Esophagus (tissue), 2 donors: Measurements from ENCODE around the gene MARK3. TPM values are rescaled to one million over a fixed set of nuclear protein-coding genes. Genes with fewer than 3 reads are reported as not detected.

Source experiments
- H3K27ac ChIP-seq, 2 donors: one replicate each; pipeline ENCODE4 v1.5.1; 2013; ENCODE audit warnings: low read depth in 2 of 2, mild to moderate bottlenecking in 2 of 2, inconsistent platforms in 1 of 2, low read length in 1 of 2, moderate library complexity in 1 of 2
- H3K27me3 ChIP-seq, 2 donors: one replicate each; pipeline ENCODE4 v1.6.1; 2013; ENCODE audit warnings: low read length in 2 of 2, control low read depth in 1 of 2, mild to moderate bottlenecking in 1 of 2; ENCODE audit not compliant: insufficient read depth in 2 of 2, control insufficient read depth in 1 of 2
- H3K36me3 ChIP-seq, 2 donors: one replicate each; pipeline ENCODE4 v1.6.1; 2013; ENCODE audit warnings: low read length in 1 of 2; ENCODE audit not compliant: control insufficient read depth in 2 of 2, insufficient read depth in 2 of 2
- H3K4me1 ChIP-seq, 2 donors: one replicate each; pipeline ENCODE4 v1.6.1; 2013; ENCODE audit warnings: low read length in 1 of 2; ENCODE audit not compliant: control insufficient read depth in 2 of 2, insufficient read depth in 2 of 2
- H3K4me3 ChIP-seq, 2 donors: one replicate each; pipeline ENCODE4 v1.5.1; 2013; ENCODE audit warnings: low read length in 2 of 2, mild to moderate bottlenecking in 2 of 2, low read depth in 1 of 2, moderate library complexity in 1 of 2
- H3K9me3 ChIP-seq, 2 donors: one replicate each; pipeline ENCODE4 v1.6.1; 2013; ENCODE audit warnings: mild to moderate bottlenecking in 2 of 2, low read depth in 1 of 2, low read length in 1 of 2, moderate library complexity in 1 of 2; ENCODE audit not compliant: control insufficient read depth in 2 of 2, insufficient read depth in 1 of 2
- WGBS, 2 donors: extraction: QIAGEN DNeasy Blood & Tissue Kit; methylation state at CpG; one replicate each; pipeline ENCODE4 v1.1.7; 2013; 5-methylcytosine and 5-hydroxymethylcytosine counted together
- polyA plus RNA-seq, 2 donors: library from polyadenylated mRNA; stranded (reverse); fragments of 200-250 nt; gene quantifications; one replicate each; pipeline ENCODE4 v1.2.3, GENCODE V29; 2013
- donor health status: healthy with polysubstance abuse.
- donor health status: Bipolar disorder and iron deficiency.

MARK3 gene
- polyA plus RNA-seq, 2 donors: 45.5 to 65.4 TPM

DNA sequence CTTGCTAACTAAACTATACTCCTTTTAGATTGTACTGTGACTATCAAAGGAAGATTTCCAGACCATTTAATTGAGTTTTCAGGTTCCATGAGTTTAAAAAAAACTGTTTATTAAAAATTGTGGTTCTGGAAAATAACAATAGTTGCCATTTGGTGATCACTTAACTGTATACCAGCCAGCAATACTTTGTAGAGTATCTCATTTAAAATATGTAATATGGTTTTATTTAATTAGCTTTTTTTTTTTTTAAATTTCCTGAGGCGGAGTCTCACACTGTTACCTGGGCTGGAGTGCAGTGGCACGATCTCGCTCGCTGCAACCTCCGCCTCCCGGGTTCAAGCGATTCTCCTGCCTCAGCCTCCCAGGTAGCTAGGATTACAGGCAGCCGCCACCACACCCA, 7.4 kb downstream of the MARK3 start:
- no peaks in the 10 kb centered on the region for H3K27me3 ChIP-seq
- no peaks in the 10 kb centered on the region for H3K9me3 ChIP-seq
- peaks cover 2% of the 10 kb centered on the region in 2 donors for H3K4me1 ChIP-seq
- no peak overlapping the region for H3K27ac ChIP-seq
- no peak overlapping the region for H3K4me3 ChIP-seq
- H3K36me3 ChIP-seq: no peaks in the 10 kb centered on the region
- WGBS, 2 donors: 90 to 98% methylated on average over 8 of the region's 8 CpGs

DNA sequence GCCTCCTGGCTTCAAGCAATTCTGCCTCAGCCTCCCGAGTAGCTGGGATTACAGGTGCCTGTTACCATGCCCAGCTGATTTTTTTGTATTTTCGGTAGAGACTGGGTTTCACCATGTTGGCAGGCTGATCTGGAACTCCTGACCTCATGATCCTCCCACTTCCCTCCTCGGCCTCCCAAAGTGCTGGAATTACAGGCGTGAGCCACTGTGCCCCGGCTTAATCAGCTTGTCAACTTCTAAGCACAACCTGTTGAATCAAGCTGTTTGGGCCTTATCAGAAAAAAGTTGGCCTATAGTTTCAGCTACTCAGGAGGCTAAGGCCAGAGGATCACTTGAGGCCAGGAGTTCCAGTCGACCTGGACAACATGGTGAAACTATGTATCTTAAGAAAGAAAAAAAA, 7.9 kb downstream of the MARK3 start:
- H3K27ac ChIP-seq: no peak overlapping the region
- no peaks in the 10 kb centered on the region for H3K9me3 ChIP-seq
- no peaks in the 10 kb centered on the region for H3K36me3 ChIP-seq
- peaks cover 0 to 2% of the 10 kb centered on the region in 2 donors for H3K4me1 ChIP-seq
- H3K27me3 ChIP-seq: no peaks in the 10 kb centered on the region
- WGBS, 2 donors: 63 to 79% methylated on average over 6 of the region's 6 CpGs
- H3K4me3 ChIP-seq: no peak overlapping the region

GRCh38 chr14:103393676-103394626, 8.7 kb downstream of the MARK3 start:
- Histone ChIP-seq H3K27ac (no peak overlapping the region), H3K36me3 (no peaks in the 10 kb centered on the region), H3K4me3 (no peak overlapping the region)

GRCh38 chr14:103395244-103395643, 10.0 kb downstream of the MARK3 start:
- no peaks in the 10 kb centered on the region for H3K9me3 ChIP-seq
- 45 to 49% methylated on average over 2 of the region's 2 CpGs for WGBS, 2 donors
- no peak overlapping the region for H3K27ac ChIP-seq

More at GRCh38 chr14:103393676-103394626, 8.7 kb downstream of the MARK3 start:
- no peaks in the 10 kb centered on the region for H3K9me3 ChIP-seq
- peaks cover 0 to 2% of the 10 kb centered on the region in 2 donors for H3K4me1 ChIP-seq
- no peaks in the 10 kb centered on the region for H3K27me3 ChIP-seq
- 36 to 47% methylated on average over 9 of the region's 9 CpGs for WGBS, 2 donors

DNA sequence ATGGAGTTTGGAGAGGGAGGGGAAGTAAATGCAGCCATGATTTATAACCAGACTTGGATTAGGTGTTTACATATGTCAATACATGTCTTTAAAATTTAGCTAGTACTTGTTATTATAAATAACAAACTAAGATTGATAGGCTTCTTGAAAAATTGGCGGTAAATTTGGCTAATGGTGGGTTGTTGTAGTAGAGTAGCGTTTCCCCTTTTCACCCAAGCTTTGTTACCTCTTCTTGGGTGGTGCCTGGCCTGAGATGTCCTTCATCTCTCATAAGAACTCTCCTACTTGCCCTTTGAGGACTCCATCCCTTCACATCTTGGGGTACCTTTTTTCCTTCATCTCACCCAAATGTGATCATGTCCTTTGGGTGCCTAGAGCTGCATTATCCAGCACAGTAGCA, 11.2 kb downstream of the MARK3 start:
- Histone ChIP-seq H3K27me3 (no peaks in the 10 kb centered on the region), H3K36me3 (no peaks in the 10 kb centered on the region), H3K4me1 (peaks cover 2 to 3% of the 10 kb centered on the region in 2 donors), H3K27ac (no peak overlapping the region), H3K4me3 (no peak overlapping the region), H3K9me3 (no peaks in the 10 kb centered on the region)
- 89 to 99% methylated on average over 2 of the region's 2 CpGs for WGBS, 2 donors

More at GRCh38 chr14:103395244-103395643, 10.0 kb downstream of the MARK3 start:
- Histone ChIP-seq H3K36me3 (no peaks in the 10 kb centered on the region), H3K27me3 (no peaks in the 10 kb centered on the region), H3K4me1 (peaks cover 0 to 2% of the 10 kb centered on the region in 2 donors), H3K4me3 (no peak overlapping the region)

- Histone ChIP-seq H3K4me1 (peaks cover 2 to 3% of the 10 kb centered on the region in 2 donors), H3K4me3 (peak overlapping the region in 1 of 2 donors; percentile 3), H3K9me3 (no peaks in the 10 kb centered on the region), H3K27ac (no peak overlapping the region), H3K27me3 (no peaks in the 10 kb centered on the region), H3K36me3 (no peaks in the 10 kb centered on the region)
- 60 to 61% methylated on average over 7 of the region's 7 CpGs for WGBS, 2 donors
These were observed 13.4 kb downstream of the MARK3 start for GRCh38 chr14:103398427-103399195.

- Histone ChIP-seq H3K27ac (no peak overlapping the region), H3K4me1 (peaks cover 0 to 3% of the 10 kb centered on the region in 2 donors)
- WGBS, 2 donors: 78 to 91% methylated on average over 4 of the region's 4 CpGs
These were observed 15.3 kb downstream of the MARK3 start for GRCh38 chr14:103400537-103400936.

DNA sequence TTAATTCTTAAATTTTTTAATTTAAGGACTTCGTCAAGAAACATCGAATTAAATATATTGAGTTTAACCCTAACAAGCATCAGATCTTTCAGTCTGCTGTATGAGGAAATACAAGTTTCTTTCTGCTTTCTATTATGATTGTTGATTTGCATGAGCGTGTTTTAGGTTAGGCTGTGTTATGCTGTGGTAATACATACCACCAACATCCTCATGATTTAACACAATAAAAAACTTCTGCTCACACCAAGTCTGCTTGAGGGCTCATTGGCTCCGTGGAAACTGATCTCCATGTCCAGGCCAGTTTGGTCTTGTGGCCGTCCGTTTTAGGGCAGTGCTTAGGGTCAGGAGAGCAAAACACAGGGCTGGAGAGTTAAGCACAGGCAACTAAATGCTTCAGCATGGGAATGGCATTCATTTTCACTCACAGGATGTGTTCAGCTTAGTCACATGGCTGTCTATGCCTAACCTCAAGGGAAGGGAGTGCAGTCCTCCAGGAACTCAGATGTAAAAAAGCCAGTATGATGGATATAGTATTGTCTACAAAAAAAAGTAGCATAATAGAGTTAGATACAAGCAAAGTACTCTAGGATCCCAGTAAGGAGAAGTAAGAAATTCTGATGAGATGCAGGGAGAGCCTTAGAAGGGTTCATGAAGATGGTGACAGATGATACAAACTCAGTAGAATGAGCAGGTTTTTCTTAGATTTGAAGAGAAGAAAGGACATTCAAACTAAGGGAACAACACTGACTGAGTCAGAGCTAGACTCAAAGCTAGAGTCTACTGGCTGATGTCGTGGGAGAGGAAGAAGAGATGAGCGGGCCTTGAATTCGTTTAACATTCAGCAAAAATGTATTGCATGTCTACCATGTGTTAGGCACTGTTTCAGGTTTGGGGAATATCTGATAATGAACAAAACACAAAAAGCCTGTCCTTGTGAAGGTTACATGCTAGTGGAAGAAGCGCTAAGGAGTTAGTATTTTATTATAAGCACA, 16.3 kb downstream of the MARK3 start:
- Histone ChIP-seq H3K9me3 (no peaks in the 10 kb centered on the region), H3K4me1 (peaks cover 0 to 3% of the 10 kb centered on the region in 2 donors), H3K27me3 (no peaks in the 10 kb centered on the region), H3K36me3 (no peaks in the 10 kb centered on the region), H3K27ac (peak overlapping the region in 1 of 2 donors; percentile 10), H3K4me3 (no peak overlapping the region)
- WGBS, 2 donors: 68 to 71% methylated on average over 10 of the region's 10 CpGs

More at GRCh38 chr14:103400537-103400936, 15.3 kb downstream of the MARK3 start:
- Histone ChIP-seq H3K9me3 (no peaks in the 10 kb centered on the region), H3K27me3 (no peaks in the 10 kb centered on the region), H3K36me3 (no peaks in the 10 kb centered on the region), H3K4me3 (no peak overlapping the region)

- no peak overlapping the region for H3K27ac ChIP-seq
- H3K4me3 ChIP-seq: no peak overlapping the region
- 86 to 95% methylated on average over 2 of the region's 2 CpGs for WGBS, 2 donors
- H3K27me3 ChIP-seq: no peaks in the 10 kb centered on the region
- H3K4me1 ChIP-seq: peaks cover 0 to 3% of the 10 kb centered on the region in 2 donors
- H3K9me3 ChIP-seq: no peaks in the 10 kb centered on the region
- H3K36me3 ChIP-seq: no peaks in the 10 kb centered on the region
These were observed 17.5 kb downstream of the MARK3 start for GRCh38 chr14:103402695-103403094.
